ENCODE results near the gene PDGFRB.

PDGFRB gene

DNA sequence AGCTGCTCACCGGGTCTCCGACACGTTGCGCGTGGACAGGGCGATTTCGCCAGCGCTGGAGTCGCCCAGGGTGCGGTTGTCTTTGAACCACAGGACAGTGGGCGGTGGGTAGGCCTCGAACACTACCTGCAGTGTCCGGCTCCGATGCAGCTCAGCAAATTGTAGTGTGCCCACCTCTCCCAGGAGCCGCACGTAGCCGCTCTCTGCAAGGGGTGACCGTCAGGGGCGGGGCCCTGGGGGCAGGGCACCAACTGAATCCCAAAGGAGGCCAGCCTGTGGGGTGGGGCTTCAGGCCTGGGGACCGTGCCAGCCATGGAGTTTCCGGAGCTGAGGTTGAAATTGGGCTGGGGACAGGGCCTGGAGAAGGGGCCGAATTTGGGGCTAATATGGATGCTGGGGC, 22.9 kb downstream of the PDGFRB start:
- TF ChIP-seq, protein P1, sequence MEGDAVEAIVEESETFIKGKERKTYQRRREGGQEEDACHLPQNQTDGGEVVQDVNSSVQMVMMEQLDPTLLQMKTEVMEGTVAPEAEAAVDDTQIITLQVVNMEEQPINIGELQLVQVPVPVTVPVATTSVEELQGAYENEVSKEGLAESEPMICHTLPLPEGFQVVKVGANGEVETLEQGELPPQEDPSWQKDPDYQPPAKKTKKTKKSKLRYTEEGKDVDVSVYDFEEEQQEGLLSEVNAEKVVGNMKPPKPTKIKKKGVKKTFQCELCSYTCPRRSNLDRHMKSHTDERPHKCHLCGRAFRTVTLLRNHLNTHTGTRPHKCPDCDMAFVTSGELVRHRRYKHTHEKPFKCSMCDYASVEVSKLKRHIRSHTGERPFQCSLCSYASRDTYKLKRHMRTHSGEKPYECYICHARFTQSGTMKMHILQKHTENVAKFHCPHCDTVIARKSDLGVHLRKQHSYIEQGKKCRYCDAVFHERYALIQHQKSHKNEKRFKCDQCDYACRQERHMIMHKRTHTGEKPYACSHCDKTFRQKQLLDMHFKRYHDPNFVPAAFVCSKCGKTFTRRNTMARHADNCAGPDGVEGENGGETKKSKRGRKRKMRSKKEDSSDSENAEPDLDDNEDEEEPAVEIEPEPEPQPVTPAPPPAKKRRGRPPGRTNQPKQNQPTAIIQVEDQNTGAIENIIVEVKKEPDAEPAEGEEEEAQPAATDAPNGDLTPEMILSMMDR (conservative IDR thresholded peaks at IDR 0.05; ENCODE audit: low read depth, low read length) = no peak
- H3K4me3 ChIP-seq (ENCODE audit: low read depth, low read length) = no peak overlapping the region
- no peak for DNase-seq (ENCODE audit: low read depth)

DNA sequence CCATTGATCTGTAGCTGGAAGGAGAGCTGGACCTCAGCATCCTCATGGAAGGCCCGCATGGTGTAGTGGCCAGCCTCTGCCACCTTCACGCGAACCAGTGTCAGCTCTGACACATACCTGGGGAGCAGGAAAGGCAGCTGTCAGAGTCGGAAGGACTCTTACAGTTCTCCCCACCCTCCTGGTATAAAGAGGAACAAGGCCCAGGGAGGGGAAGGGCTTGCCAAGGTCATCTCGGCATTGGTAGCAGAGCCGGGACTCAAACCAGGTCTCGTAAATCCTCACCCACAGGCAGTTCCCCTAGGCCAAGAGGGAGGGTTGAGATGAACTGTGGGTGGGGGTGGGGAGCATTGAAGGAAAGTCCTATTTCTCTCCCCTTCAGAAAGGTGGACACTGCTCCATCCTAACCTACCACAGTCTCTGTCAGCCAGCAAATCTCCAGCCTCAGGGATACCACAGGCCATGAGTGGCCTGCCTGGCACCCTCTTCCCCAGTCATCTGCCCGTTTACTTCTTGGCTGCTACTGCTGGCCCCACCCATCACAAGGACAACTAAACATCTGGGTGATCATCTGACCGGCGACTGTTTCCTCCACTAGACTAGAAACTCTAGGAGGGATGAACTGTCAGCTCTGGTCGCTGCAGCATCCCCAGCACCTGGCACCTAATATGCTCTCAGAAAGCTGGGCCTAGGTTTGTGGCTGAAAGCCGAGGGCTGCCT, 23.5 kb downstream of the PDGFRB start:
- TF ChIP-seq, protein P1 (conservative IDR thresholded peaks at IDR 0.05; ENCODE audit: low read depth, low read length) = no peak
- no peak overlapping the region for H3K4me3 ChIP-seq (ENCODE audit: low read depth, low read length)
- DNase-seq (ENCODE audit: low read depth) = no peak

DNA sequence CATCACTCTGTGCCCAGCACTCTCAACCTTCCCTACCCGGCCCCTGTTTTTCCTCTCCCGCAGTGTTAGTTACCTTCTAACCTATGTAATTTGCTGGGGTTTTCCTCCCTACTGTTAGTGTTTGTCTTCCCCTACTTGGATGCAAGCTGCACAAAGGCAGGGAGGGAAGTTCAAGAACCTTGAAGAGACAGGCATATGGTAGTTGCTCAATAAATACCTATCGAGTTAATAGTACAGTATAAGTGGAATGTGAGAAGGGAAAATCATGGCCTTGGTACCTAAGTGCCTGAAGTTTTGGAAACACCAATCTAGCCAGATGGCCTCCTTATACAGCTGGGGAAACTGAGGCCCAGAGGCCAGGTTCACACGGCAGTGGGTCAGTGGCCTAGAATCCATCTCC, 24.2 kb downstream of the PDGFRB start:
- no peak overlapping the region for H3K4me3 ChIP-seq (ENCODE audit: low read depth, low read length)
- DNase-seq (ENCODE audit: low read depth) = peak; percentile 65

DNA sequence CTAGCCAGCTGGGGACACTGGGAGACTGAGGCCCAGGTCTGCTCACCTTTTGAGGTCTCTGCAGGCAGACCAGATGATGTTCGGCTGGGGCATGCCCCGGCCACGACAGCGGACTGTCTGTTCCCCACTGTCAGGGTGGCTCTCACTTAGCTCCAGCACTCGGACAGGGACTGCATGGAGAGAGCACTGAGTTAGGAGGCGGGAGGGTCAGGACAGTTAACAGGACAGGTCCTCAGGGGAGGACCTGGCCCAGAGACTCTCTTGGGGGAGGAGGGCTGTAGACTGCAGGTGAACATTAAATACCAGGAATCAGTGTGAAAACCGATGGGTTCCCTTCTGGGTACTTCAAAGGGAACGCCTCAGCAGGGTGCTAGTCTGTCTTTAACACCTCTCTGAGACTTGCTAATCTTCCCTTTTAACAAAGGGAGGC, 25.1 kb downstream of the PDGFRB start:
- TF ChIP-seq, protein P1 (conservative IDR thresholded peaks at IDR 0.05; ENCODE audit: low read depth, low read length) = no peak
- no peak overlapping the region for H3K4me3 ChIP-seq (ENCODE audit: low read depth, low read length)
- DNase-seq (ENCODE audit: low read depth) = no peak

More for the DNA sequence above, 24.2 kb downstream of the PDGFRB start:
- TF ChIP-seq, protein P1 (conservative IDR thresholded peaks at IDR 0.05; ENCODE audit: low read depth, low read length) = no peak

DNA sequence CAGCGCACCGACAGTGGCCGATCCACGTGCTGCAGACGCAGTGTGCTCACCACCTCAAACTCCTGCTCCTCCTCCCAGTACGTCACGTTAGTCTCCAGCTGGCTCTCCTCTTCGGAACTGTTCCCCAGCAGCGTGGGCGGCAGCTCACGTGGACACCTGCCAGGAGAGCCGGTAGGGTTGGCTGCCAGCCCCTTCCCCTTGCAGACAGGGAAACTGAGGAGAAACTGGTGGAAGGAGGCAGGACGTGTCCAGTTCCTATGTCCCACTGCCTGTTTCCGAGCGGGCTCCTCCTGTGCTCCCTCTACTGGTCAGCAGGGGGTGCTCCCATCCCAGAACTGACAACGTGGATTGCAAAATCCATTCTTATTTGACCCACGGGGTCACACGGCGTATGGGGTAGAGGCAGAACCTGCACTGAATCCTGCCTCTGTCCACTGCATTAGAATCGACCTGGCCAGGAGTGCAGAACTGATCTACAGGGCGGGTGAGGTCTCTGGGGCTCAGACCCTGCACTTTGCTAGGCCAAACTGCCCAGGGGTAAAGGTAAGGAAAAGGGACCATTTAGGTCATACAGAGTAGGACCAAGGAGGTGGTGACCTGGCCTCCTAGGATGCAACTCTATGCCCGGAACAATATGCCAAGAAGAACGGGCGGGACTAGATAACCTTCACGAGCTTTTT, 25.7 kb downstream of the PDGFRB start:
- H3K4me3 ChIP-seq (ENCODE audit: low read depth, low read length) = no peak overlapping the region
- TF ChIP-seq, protein P1 (conservative IDR thresholded peaks at IDR 0.05; ENCODE audit: low read depth, low read length) = peak; percentile 98
- peak; percentile 88 for DNase-seq (ENCODE audit: low read depth)

DNA sequence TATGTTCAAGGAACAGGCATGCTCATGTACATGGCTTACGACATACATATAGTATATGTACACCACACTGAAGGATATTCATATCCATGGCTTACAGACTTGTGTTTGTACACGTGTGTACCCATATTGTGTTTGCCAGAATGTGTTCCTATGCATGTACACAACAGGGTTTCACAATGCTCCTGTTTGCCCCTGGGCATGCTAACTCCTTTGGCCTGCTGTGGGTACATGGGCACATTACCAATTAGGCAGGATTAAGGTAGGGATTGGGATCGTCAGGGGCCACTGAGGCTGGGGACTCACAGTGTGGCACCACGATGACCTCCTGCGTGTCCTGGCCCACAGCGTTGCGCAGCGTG, 26.2 kb downstream of the PDGFRB start:
- TF ChIP-seq, protein P1 (conservative IDR thresholded peaks at IDR 0.05; ENCODE audit: low read depth, low read length) = no peak
- DNase-seq (ENCODE audit: low read depth) = no peak
- H3K4me3 ChIP-seq (ENCODE audit: low read depth, low read length) = no peak overlapping the region

DNA sequence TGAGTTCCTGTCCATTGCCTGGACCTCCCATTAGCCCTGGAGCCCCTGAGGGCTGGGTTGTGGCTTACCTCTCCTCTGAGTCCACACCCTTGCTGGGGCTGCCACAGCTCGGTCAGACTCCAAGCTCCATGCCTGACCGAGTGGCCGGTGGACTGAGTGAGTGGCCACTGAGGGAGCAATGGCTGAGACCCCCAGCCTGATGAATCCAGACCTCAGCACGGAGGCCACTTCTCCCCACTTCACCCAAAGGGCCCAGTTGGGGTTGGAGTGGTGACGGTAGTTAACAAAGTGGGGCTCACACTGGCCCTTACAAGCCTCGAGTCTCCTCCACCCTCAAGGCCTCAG, 28.8 kb downstream of the PDGFRB start:
- TF ChIP-seq, protein P1 (conservative IDR thresholded peaks at IDR 0.05; ENCODE audit: low read depth, low read length) = no peak
- no peak overlapping the region for H3K4me3 ChIP-seq (ENCODE audit: low read depth, low read length)
- no peak for DNase-seq (ENCODE audit: low read depth)
